Thoracic aorta (tissue), 2 donors: ENCODE measurements around the gene LRP5. TPM values are rescaled to one million over a fixed set of nuclear protein-coding genes. Genes with fewer than 3 reads are reported as not detected.
A peak's percentile ranks its signal among the peaks of the same experiment; 100 is the strongest.
"Not testable (repeated sequence)": the region's sequence is repeated elsewhere in the genome, so short reads cannot be mapped to it uniquely, and the experiment has no call there.

Experiments
- ATAC-seq: fragments of 150-250 bp; one replicate; pipeline ENCODE4 v1.8.0; 2017; ENCODE audit warnings: low read depth; ENCODE audit not compliant: insufficient number of reproducible peaks, low FRiP score
- DNase-seq: peaks from one replicate; pipeline ENCODE4 v3.0.0-alpha.2; 2020; ENCODE audit warnings: low spot score
- H3K27ac ChIP-seq, 2 donors: fragments of 200-600 bp; sonication (generic); 1 replicate in 1 of 2; 2 replicates in 1 of 2; pipeline ENCODE4 v1.5.1; 2016; ENCODE audit warnings: mild to moderate bottlenecking in 2 of 2, moderate library complexity in 2 of 2
- H3K27me3 ChIP-seq: fragments of 200-600 bp; sonication (generic); replicated peaks from 2 replicates; pipeline ENCODE4 v1.6.0; 2016; ENCODE audit warnings: mild to moderate bottlenecking; ENCODE audit not compliant: insufficient read depth
- H3K36me3 ChIP-seq: fragments of 200-600 bp; sonication (generic); one replicate; pipeline ENCODE4 v1.5.1; 2016
- H3K4me1 ChIP-seq, 2 donors: fragments of 200-600 bp; sonication (generic); 1 replicate in 1 of 2; 2 replicates in 1 of 2; pipeline versions ENCODE4 v1.5.1 to v1.6.0; 2016; ENCODE audit warnings: low read depth in 2 of 2, mild to moderate bottlenecking in 1 of 2; ENCODE audit not compliant: control insufficient read depth in 1 of 2
- H3K4me3 ChIP-seq: fragments of 200-600 bp; sonication (generic); 2 replicates; pipeline ENCODE4 v1.5.1; 2016; ENCODE audit warnings: mild to moderate bottlenecking
- H3K9me3 ChIP-seq: fragments of 200-600 bp; sonication (generic); 2 replicates; pipeline ENCODE4 v1.5.1; 2016
- CTCF ChIP-seq: fragments of 200-600 bp; sonication (generic); IDR thresholded peaks from one replicate; pipeline ENCODE4 v1.5.1; 2019; ENCODE audit warnings: antibody characterized with exemption
- total RNA-seq, 2 donors: library from RNA; depleted of rRNA; stranded (reverse); fragments of >200 nt; gene quantifications; one replicate each; pipeline versions ENCODE4 v1.1.0 to v1.2.3, GENCODE V29; 2016

The LRP5 gene
- total RNA-seq, 2 donors from 2014 or later, result 67.2 to 99.1 TPM

GRCh38 chr11:68432874-68433273 lies 120.5 kb downstream of the LRP5 start:
- ATAC-seq, result no peak

DNA sequence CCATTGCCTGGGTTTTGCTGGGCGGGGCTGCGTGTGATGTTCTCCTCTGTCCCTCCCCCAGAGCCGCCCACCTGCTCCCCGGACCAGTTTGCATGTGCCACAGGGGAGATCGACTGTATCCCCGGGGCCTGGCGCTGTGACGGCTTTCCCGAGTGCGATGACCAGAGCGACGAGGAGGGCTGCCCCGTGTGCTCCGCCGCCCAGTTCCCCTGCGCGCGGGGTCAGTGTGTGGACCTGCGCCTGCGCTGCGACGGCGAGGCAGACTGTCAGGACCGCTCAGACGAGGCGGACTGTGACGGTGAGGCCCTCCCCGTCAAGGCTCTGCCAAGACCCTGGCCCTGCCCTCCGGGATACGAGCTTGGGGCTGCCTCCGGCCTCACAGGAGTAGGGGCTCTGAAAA lies 121.2 kb downstream of the LRP5 start:
- H3K4me3 ChIP-seq, result no peak overlapping the region
- H3K36me3 ChIP-seq, result peaks cover 54% of the 10 kb centered on the region
- no peak for ATAC-seq
- peaks cover 6 to 13% of the 10 kb centered on the region in 2 donors for H3K4me1 ChIP-seq
- DNase-seq, result no peak
- H3K9me3 ChIP-seq, result peaks cover 12% of the 10 kb centered on the region
- no peaks in the 10 kb centered on the region for H3K27me3 ChIP-seq
- no peak for TF ChIP-seq CTCF
- H3K27ac ChIP-seq, result no peak overlapping the region

More at GRCh38 chr11:68432874-68433273, 120.5 kb downstream of the LRP5 start:
- TF ChIP-seq CTCF, result no peak
- Histone ChIP-seq H3K9me3 (peaks cover 12% of the 10 kb centered on the region), H3K4me1 (peaks cover 6 to 12% of the 10 kb centered on the region in 2 donors), H3K4me3 (no peak overlapping the region), H3K36me3 (peaks cover 53% of the 10 kb centered on the region), H3K27ac (no peak overlapping the region), H3K27me3 (no peaks in the 10 kb centered on the region)
- DNase-seq, result no peak

- not testable (repeated sequence) for ATAC-seq, DNase-seq, H3K9me3 ChIP-seq, H3K4me3 ChIP-seq, H3K27ac ChIP-seq, H3K27me3 ChIP-seq
- Histone ChIP-seq H3K36me3 (peaks cover 56% of the 10 kb centered on the region), H3K4me1 (peaks cover 6 to 13% of the 10 kb centered on the region in 2 donors)
Measured at GRCh38 chr11:68434159-68434558, 121.8 kb downstream of the LRP5 start.

DNA sequence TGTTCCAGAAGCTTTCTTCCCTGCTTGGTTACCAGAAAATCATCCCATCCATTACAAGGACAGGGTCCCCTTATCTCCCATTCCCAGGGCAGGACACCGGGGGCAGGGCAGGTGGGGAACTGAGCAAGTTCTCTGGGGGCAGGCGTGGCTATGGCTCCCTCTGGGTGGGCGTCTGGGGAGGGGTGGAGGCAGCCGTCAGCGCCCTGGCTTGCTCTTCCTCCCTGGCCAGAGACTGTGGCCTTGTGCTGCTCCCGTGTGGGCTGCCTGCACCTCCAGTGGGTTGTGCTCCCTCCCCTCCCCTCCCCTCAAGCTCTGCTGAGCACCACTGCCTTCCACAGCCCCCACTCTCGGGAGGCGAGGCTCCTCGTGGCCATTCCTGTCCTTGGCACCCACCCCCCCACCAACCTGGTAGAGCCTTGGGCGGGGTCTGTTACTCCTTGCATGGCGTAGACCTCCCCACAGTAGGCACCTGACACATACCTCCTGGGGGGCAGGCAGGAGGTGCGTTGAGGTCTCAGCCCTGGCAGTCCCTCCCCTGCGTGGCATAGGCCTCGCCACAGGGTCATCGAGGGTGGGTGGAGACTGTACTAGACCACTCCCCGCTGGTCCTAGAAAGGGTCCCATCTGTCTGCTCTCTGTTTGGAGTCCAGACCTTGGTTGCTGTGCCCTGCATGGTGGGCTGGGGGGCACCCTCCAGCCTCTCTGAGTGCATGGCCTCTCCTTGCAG lies 123.9 kb downstream of the LRP5 start:
- no peak overlapping the region for H3K4me3 ChIP-seq
- no peaks in the 10 kb centered on the region for H3K27me3 ChIP-seq
- H3K4me1 ChIP-seq, result peaks cover 6 to 13% of the 10 kb centered on the region in 2 donors
- ATAC-seq (no peak), DNase-seq (no peak)
- no peaks in the 10 kb centered on the region for H3K9me3 ChIP-seq
- no peak for TF ChIP-seq CTCF
- H3K27ac ChIP-seq, result peak overlapping the region in 1 of 2 donors; percentile 10
- H3K36me3 ChIP-seq, result peaks cover 46% of the 10 kb centered on the region

GRCh38 chr11:68436985-68437926 lies 124.9 kb downstream of the LRP5 start:
- Histone ChIP-seq H3K36me3 (peaks cover 45% of the 10 kb centered on the region), H3K9me3 (no peaks in the 10 kb centered on the region), H3K4me1 (peaks cover 6 to 13% of the 10 kb centered on the region in 2 donors), H3K4me3 (no peak overlapping the region), H3K27ac (peak overlapping the region in 1 of 2 donors; percentile 10), H3K27me3 (no peaks in the 10 kb centered on the region)
- TF ChIP-seq CTCF, result no peak
- ATAC-seq, result peak; percentile 71
- no peak for DNase-seq
